ENCODE measurements around the gene RRP36. TPM values are rescaled to one million over a fixed set of nuclear protein-coding genes. Genes with fewer than 3 reads are reported as not detected.

The RRP36 gene
- total and polyA plus RNA-seq, 12 donors: 19.4 to 43.6 (median 25.6) TPM

- peaks cover 0 to 30% (median 0%) of the 10 kb centered on the region in 9 donors for H3K36me3 ChIP-seq
- ATAC-seq (no peak), DNase-seq (no peak)
- no peaks in the 10 kb centered on the region for H3K9me3 ChIP-seq
- intact Hi-C loops (cut with DNase I): loop anchor here in 3 of 10 donors (5.0 to 10.0 kb wide), 3 partner anchors 42 to 70 kb away; no protein-coding TSS in a partner anchor
- no peak for TF ChIP-seq CTCF (IDR thresholded peaks at IDR 0.05)
- no peak overlapping the region for H3K4me3 ChIP-seq
- WGBS, 2 donors: 78 to 82% methylated on average over 5 of the region's 5 CpGs
- no peaks in the 10 kb centered on the region for H3K27me3 ChIP-seq
- no peak overlapping the region for H3K27ac ChIP-seq
- H3K4me1 ChIP-seq: peaks cover 3 to 43% (median 27%) of the 10 kb centered on the region in 9 donors
Observed at GRCh38 chr6:42974919-42975505, 46.4 kb upstream of the RRP36 start.

- H3K36me3 ChIP-seq: peaks cover 0 to 16% (median 0%) of the 10 kb centered on the region in 9 donors
- TF ChIP-seq CTCF (IDR thresholded peaks at IDR 0.05): no peak
- H3K9me3 ChIP-seq: no peaks in the 10 kb centered on the region
- ATAC-seq (peak in 6 of 8 donors; percentile 11 to 51 (median 32)), DNase-seq (peak in 1 of 2 donors; percentile 33)
- no peaks in the 10 kb centered on the region for H3K27me3 ChIP-seq
- intact Hi-C loops (cut with DNase I): loop anchor here in 3 of 10 donors (2.0 to 10.0 kb wide), 4 partner anchors 39 to 80 kb away; partner anchors contain the start of genes KLC4 (in 1 of the 3) and MRPL2 (in 1 of the 3)
- peaks cover 3 to 49% (median 24%) of the 10 kb centered on the region in 9 donors for H3K4me1 ChIP-seq
- H3K27ac ChIP-seq: peak overlapping the region; percentile 81 to 97 (median 92)
- peak overlapping the region; percentile 72 to 98 (median 90) for H3K4me3 ChIP-seq
- 1% methylated on average over 28 of the region's 28 CpGs for WGBS, 2 donors
Observed at GRCh38 chr6:42978487-42978838, 43.0 kb upstream of the RRP36 start.

GRCh38 chr6:42978839-42979522, 42.4 kb upstream of the RRP36 start, which contains the start of gene PEX6:
Gene PEX6 (minus strand): TSS chr6:42979181. CDS start chr6:42979150, 31 bp downstream.
- 0 to 1% methylated on average over 59 of the region's 59 CpGs for WGBS, 2 donors
- peaks cover 7 to 54% (median 27%) of the 10 kb centered on the region in 9 donors for H3K4me1 ChIP-seq
- no peak for TF ChIP-seq CTCF (IDR thresholded peaks at IDR 0.05)
- intact Hi-C loops (cut with DNase I): loop anchor here in 3 of 10 donors (2.0 to 10.0 kb wide), 4 partner anchors 38 to 80 kb away; partner anchors contain the start of genes KLC4 (in 1 of the 3) and MRPL2 (in 1 of the 3)
- peak within 1 kb of the TSS; percentile 81 to 97 (median 92) for H3K27ac ChIP-seq
- peak; percentile 92 to 93 for DNase-seq
- peak; percentile 93 to 97 (median 96) for ATAC-seq
- H3K36me3 ChIP-seq: peaks cover 0 to 11% (median 0%) of the 10 kb centered on the region in 9 donors
- H3K27me3 ChIP-seq: no peaks in the 10 kb centered on the region
- peak within 1 kb of the TSS; percentile 72 to 98 (median 90) for H3K4me3 ChIP-seq
- H3K9me3 ChIP-seq: no peaks in the 10 kb centered on the region

GRCh38 chr6:42979523-42980177, 41.8 kb upstream of the RRP36 start:
- intact Hi-C loops (cut with DNase I): loop anchor here in 3 of 10 donors (2.0 to 10.0 kb wide), 4 partner anchors 38 to 79 kb away; partner anchors contain the start of genes KLC4 (in 1 of the 3) and MRPL2 (in 1 of the 3)
- Histone ChIP-seq H3K9me3 (no peaks in the 10 kb centered on the region), H3K36me3 (peaks cover 0 to 8% (median 0%) of the 10 kb centered on the region in 9 donors), H3K27ac (peak overlapping the region; percentile 81 to 97 (median 92)), H3K4me3 (peak overlapping the region; percentile 72 to 98 (median 90)), H3K27me3 (no peaks in the 10 kb centered on the region), H3K4me1 (peaks cover 7 to 54% (median 27%) of the 10 kb centered on the region in 9 donors)
- ATAC-seq (peak in 5 of 8 donors; percentile 1 to 11 (median 5)), DNase-seq (no peak)
- 41 to 42% methylated on average over 9 of the region's 9 CpGs for WGBS, 2 donors
- no peak for TF ChIP-seq CTCF (IDR thresholded peaks at IDR 0.05)
